PFSK-1 (cell line): ENCODE data around the gene PRM3.

Experiments used
- FOXP2 ChIP-seq: optimal IDR thresholded peaks from 2 replicates; pipeline ENCODE3; 2011; ENCODE audit warnings: borderline replicate concordance, control low read depth, inconsistent platforms; ENCODE audit not compliant: insufficient read depth; ENCODE audit errors: extremely low read length, extremely low read depth
- POLR2AphosphoS5 ChIP-seq: IDR thresholded peaks from 2 replicates; pipeline ENCODE4 v1.6.1; 2012; ENCODE audit warnings: low read depth, mild to moderate bottlenecking, control low read depth, low read length, moderate library complexity
- SIN3A ChIP-seq: IDR thresholded peaks from 2 replicates; pipeline ENCODE4 v1.6.1; 2012; ENCODE audit warnings: mild to moderate bottlenecking, low read length, moderate library complexity, borderline replicate concordance; ENCODE audit not compliant: insufficient read depth
- TAF1 ChIP-seq: IDR thresholded peaks from 2 replicates; pipeline ENCODE4 v1.6.1; 2012; ENCODE audit warnings: low read length, control low read depth, borderline replicate concordance; ENCODE audit not compliant: insufficient read depth
- TF ChIP-seq, protein P1 (sequence below), 2 experiments: IDR thresholded peaks; 2 replicates each; pipeline versions ENCODE4 v1.6.1 to v1.8.0; 2011 to 2012; ENCODE audit warnings: low read depth in 2 of 2, low read length in 2 of 2, control low read depth in 1 of 2, inconsistent platforms in 1 of 2, mild to moderate bottlenecking in 1 of 2, moderate library complexity in 1 of 2; ENCODE audit not compliant: insufficient read depth in 1 of 2

Gene PRM3

DNA sequence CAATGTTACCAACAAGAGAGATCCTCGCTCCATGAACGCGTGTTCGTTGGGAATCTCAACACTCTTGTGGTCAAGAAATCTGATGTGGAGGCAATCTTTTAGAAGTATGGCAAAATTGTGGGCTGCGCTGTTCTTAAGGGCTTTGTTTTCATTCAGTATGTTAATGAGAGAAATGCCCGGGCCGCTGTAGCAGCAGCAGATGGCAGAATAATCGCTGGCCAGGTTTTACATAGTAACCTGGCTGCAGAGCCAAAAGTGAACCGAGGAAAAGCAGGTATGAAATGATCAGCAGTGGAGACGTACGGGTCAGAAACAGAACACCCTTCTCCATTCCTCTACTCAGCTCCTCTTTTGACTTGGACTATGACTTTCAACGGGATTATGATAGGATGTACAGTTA lies 30.8 kb downstream of the PRM3 start:
- no peak for TF ChIP-seq TAF1
- TF ChIP-seq SIN3A, result no peak
- TF ChIP-seq, protein P1, sequence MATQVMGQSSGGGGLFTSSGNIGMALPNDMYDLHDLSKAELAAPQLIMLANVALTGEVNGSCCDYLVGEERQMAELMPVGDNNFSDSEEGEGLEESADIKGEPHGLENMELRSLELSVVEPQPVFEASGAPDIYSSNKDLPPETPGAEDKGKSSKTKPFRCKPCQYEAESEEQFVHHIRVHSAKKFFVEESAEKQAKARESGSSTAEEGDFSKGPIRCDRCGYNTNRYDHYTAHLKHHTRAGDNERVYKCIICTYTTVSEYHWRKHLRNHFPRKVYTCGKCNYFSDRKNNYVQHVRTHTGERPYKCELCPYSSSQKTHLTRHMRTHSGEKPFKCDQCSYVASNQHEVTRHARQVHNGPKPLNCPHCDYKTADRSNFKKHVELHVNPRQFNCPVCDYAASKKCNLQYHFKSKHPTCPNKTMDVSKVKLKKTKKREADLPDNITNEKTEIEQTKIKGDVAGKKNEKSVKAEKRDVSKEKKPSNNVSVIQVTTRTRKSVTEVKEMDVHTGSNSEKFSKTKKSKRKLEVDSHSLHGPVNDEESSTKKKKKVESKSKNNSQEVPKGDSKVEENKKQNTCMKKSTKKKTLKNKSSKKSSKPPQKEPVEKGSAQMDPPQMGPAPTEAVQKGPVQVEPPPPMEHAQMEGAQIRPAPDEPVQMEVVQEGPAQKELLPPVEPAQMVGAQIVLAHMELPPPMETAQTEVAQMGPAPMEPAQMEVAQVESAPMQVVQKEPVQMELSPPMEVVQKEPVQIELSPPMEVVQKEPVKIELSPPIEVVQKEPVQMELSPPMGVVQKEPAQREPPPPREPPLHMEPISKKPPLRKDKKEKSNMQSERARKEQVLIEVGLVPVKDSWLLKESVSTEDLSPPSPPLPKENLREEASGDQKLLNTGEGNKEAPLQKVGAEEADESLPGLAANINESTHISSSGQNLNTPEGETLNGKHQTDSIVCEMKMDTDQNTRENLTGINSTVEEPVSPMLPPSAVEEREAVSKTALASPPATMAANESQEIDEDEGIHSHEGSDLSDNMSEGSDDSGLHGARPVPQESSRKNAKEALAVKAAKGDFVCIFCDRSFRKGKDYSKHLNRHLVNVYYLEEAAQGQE (IDR thresholded peaks at IDR 0.05; ENCODE audit: insufficient read depth in 1 of 2, low read depth in 2 of 2, low read length in 2 of 2), result no peak
- TF ChIP-seq FOXP2, result no peak
- TF ChIP-seq POLR2AphosphoS5, result no peak

DNA sequence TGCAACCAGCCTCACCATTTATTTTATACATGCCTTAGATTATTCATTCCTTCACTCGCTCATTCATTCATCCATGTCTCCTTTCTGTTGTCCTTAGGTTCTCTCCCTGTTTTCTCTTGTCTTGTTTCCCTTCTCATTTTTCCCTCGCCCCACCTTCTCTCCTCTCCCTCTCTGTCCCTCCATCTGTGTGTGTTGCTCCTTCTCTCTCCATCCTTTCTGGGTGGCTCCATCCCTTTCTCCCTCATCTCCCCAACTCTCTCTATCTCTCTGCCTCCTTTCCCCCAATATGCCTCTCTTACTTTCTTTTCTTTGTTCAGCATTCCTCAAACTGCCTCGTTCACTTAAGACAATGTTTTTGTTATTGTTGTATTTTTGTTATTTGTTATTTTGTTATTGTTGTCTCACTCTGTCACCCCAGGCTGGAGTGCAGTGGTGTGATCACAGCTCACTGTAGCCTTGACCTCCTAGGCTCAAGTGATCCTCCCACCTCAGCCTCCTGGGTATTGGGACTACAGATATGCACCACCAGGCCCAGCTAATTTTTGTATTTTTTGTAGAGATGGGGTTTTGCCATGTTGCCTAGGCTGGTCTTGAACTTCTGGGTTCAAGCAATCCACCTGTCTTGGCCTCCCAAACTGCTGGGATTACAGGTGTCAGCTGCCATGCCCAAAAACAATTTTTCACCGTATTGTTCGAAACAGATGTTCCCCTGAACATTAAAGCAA lies 31.8 kb downstream of the PRM3 start:
- TF ChIP-seq TAF1 (no peak), SIN3A (no peak), POLR2AphosphoS5 (no peak), FOXP2 (no peak)
- TF ChIP-seq, protein P1 (IDR thresholded peaks at IDR 0.05; ENCODE audit: insufficient read depth in 1 of 2, low read depth in 2 of 2, low read length in 2 of 2), result no peak

DNA sequence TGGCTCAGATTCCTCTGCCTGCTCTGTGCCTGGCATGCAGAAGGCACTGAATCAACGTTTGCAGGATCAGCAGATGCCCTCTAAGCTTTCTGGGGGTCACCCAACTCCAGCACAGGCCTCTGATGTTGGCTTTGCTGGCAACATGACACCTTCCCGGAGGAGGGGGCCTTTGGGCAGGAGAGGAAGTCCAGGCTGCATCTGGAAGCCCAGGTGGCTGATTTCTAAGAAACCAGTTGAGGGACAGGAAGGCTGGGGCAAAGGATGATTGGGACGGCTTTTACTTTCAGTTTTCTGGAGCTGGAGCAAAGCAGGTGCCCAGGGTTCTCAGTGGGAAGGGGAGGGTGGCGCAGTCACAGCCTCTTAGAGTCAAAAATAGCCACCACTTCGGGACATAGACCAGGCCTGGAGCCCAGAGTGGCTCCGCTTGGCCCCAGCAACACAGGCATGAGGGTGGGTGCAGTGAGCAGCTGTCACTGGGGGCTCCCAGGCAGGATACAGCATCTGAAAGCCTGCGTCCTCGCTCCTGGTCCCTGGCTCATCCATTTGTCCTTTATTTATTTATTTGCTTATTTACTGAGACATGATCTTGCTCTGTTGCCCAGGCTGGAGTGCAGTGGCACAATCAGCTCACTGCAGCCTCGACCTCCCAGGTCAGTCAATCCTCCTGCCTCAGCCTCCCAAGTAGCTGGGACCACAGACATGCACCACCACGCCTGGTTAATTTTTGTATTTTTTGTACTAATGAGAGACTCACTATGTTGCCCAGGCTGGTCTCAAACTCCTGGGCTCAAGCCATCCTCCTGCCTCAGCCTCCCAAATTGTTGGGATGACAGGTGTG lies 32.6 kb downstream of the PRM3 start:
- TF ChIP-seq FOXP2 (no peak), POLR2AphosphoS5 (no peak), TAF1 (no peak), SIN3A (no peak)
- TF ChIP-seq, protein P1 (IDR thresholded peaks at IDR 0.05; ENCODE audit: insufficient read depth in 1 of 2, low read depth in 2 of 2, low read length in 2 of 2), result no peak

DNA sequence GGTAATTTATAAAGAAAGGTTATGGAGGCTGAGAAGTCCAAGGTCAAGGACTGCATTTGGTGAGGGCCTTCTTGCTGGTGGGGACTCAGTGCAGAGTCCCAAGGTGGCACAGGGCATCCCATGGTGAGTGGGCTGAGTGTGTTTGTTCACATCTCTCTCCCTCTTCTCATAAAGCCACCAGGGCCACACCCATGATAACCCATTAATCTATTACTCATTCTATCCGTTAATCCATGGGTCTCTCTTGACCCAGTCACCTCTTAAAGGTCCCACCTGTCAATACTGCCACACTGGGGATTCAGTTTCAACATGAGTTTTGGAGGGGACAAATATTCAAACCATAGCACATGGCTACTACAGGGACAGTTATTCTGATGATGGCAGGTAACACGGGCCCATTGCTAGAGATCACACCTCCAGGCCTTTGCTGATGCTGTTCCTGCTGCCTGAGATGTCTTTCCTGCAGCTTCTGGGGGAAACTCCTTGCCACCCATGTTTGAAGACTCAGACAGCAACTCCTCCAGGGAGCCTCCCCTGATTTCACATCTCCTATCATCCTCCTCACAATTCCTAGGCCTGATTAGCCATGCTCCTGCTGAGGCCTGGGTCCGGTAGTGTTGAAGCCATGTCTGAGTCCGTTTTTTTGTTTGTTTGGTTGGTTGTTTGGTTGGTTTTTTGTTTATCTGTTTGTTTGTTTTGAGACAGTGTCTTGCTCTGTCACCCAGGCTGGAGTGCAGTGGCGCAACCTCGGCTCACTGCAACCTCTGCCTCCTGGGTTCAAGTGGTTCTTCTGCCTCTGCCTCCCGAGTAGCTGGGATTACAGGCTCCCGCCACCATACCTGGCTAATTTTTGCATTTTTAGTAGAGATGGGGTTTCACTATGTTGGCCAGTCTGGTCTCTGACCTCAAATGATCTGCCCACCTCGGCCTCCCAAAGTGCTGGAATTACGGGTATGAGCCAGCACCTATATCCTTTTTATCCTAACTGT lies 33.5 kb downstream of the PRM3 start:
- TF ChIP-seq POLR2AphosphoS5 (no peak), SIN3A (no peak), TAF1 (no peak), FOXP2 (no peak)
- TF ChIP-seq, protein P1 (IDR thresholded peaks at IDR 0.05; ENCODE audit: insufficient read depth in 1 of 2, low read depth in 2 of 2, low read length in 2 of 2), result no peak
